Ecto neural progenitor cell (in vitro differentiated cells): ENCODE data around the gene SCLY.

Experiments used
- DNase-seq: peaks from one replicate; pipeline ENCODE4 v3.0.0-alpha.2; 2018; ENCODE audit warnings: low spot score

The SCLY gene

DNA sequence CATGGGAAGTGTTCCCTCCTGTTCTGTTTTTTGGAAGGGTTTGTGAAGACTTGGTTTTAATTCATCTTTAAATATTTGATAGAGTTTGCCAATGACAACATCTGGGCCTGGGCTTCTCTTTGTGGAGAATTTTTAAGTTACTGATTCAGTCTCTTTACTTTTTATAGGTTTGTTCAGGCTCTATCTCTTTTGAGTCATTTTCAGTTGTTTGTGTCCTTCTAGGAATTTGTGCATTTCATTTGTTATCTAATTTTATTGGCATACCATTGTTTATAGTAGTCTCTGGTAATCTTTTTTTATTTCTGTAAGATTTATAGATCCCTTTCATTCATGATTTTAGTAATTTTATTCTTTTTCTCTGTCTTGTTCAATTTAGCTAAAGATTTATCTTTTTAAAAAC lies 14.6 kb downstream of the SCLY start:
- DNase-seq = no peak

DNA sequence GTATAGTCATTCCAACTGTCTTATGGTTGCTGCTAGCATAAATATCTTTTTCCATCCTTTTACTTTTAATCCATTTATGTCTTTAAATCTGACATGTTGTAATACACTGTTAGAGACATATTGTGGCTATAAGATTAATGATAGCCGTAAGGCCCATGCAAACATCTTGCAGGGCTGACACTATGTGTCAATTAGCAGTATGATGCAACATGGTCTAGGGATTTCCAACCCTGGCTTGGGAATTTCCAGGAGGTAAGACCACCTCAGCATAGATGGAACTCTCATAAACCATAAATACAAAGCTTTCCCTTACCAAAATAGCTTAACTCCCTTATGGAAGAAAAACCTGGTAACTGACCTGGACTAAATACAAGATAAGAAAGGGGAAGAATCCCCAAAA lies 16.5 kb downstream of the SCLY start:
- no peak for DNase-seq

DNA sequence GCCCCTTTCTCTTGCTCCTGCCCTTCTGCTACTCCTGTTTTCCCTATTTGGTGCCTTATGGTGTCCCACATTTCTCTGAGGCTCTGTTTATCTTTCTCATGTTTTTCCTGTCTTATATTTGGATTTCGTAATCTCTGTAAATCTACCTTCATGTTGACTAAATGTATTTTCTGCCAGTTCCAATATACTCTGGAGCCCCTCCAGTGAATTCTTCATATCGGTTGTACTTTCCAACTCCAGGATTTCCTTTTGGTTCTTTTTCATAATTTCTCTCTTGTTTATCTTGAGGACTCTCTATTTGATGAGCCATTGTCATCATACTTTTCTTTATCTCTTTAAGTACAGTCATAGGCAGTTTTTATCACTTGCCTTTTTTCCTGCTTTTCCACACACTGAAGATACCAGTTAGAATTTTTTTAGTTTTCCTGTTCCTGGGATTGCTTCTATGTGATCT lies 19.1 kb downstream of the SCLY start:
- DNase-seq = no peak

DNA sequence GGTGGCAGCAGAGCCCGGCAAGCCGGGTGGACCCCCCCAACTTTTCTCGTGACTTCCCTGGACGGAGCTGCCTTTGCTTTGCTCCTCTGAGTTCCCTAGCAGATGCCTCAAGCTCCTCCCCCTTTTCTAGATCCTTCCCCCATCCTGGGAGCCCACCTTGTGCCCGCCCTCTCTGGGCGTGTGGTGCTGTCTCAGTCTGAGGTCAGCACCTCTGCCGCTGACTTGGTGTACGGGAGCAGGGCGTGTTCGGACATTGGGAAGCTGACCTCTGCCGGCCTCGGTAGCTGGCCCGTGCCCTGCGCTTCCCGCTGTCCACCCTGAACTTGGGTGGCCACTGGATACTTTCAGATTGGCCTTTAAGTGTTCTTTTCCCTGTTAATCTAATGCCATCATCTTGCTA lies 19.7 kb downstream of the SCLY start:
- DNase-seq = no peak

DNA sequence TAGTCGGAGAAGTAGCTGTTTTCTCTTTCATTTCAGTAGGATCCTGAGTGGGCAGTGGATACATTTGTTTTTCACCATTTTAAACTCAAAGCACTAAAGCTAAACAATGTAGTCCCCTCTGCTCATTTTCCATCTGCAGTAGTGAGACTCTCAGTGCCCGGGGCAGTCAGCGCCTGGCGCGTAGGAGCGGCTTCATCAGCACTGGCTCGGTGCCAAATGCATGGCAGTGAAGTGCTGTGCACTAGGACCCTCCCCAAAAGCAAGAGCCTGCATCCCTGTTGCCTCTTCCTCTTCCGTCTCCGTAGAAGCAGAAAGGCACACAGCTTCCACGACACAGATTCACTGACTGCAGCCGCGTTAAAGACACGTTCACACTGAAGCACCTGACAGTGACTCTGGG lies 20.3 kb downstream of the SCLY start:
- DNase-seq = no peak

DNA sequence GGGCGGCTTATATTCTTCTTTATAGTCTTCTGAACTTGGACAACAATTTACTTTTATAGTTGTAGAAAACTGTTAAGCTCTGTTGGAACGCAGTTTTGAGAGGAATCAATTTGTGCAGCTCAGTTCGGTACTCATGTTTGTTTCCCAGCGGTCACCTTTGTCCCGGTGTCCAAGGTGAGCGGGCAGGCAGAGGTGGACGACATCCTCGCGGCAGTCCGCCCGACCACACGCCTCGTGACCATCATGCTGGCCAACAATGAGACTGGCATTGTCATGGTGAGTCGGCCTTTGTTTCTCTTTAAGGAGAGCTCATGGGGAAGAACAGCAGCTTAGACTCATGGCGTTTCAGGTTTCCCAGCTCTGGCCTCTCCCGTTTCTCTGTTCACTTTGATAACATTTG lies 20.8 kb downstream of the SCLY start:
- DNase-seq = no peak

DNA sequence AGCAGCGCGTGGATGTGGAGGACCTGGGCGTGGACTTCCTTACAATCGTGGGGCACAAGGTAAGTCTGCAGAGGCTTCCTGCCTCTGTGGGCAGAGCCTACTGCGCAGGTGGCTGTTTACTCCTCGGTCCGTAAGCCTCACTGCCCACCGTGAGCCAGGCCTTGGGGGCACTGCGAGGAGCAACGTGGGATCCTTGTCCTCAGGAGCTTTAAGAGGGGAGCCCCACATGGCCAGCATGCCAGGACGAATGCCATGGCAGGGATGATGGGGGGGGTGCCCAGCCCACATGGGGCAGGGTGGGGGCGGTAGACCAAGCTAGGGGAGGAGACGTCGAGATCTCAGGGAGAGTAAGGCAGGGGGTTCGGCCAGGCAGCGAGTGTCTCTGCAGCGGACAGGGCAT lies 21.4 kb downstream of the SCLY start:
- no peak for DNase-seq

DNA sequence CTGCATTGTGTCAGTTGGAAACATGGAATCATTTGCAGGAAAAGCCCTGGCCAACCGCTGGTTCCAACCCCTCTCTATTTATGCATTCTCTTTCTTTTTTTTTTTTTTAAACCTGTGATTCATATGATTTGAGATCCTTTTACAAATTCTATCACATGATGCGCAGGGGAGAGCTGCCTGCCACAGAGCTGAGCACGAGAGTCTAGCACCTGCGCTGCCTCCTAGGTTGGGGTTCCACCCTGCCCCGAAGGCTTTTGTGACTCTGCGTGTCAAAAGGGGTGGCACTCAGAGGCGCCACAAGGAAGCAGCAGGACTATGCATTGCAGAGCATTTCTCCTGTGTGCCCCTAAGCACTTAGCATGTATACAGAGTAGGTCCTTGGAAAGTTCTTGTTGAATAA lies 22.0 kb downstream of the SCLY start:
- DNase-seq = no peak

DNA sequence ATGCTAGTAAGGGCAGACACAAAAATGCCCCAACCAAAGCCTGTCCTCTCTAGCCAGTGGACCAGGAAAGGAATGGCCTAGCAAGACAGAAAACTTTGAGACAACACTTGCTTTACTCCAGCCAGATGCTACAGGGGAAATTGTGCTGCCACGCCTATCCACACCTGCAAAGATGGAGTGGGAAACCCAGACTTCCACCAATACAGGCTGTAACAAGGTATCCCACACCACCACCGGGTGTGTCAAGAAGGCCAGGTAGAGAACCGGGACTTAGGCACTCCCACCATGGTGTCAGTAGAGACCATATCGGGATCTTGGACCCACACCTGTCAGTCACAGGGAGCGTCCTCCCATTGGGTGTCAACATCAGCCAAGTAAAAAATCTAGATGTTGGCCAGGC lies 23.1 kb downstream of the SCLY start:
- no peak for DNase-seq

DNA sequence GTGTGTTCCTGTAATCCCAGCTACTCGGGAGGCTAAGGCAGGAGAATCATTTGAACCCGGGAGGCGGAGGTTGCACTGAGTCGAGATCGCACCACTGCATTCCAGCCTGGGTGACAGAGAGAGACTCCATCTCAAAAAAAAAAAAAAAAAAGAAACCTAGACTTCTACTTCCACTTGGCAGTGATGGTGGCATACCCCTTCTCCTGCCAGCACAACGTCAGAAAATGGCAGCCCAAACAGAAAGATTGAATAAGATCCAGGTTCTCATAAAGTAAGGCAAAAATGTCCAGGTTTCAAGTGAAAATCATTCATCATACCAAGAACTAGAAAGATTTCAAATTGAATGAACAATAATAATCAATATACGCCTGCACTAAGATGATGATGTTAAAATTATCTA lies 24.0 kb downstream of the SCLY start:
- DNase-seq = no peak

DNA sequence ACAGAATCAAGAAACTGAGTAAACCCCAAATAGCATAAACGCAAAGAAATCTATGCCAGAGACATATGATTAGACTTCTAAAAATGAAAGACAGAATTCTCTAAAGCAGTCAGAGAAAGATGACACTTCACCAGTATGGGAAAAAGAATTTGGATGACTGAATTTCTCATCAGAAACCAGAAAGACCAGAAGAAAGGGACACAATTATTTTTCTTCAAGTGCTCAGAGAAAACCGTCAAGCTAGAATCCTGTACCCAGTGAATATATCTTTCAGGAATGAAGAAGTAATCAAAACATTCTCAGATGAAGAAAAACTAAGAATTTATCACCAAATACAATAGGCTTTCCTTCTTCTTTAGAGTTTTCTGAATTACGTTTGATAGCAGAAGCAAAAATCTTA lies 25.1 kb downstream of the SCLY start:
- no peak for DNase-seq

DNA sequence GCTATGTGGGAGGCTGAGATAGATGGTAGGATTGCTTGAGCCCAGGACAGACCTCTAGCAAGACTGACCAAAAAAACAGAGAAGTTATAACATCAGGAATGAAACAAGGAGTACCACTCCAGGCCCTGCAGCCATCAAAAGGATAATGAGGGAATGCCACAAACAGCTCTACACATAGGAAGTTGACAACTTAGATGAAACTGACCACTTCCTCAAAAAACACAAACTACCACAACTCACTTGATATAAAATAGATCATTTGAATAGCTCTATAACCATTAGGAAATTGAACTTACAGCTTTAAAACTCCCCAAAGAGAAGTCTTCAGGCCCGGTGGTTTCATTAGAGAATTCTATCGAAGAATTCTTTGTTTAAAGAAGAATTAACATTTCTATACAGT lies 26.4 kb downstream of the SCLY start:
- no peak for DNase-seq

DNA sequence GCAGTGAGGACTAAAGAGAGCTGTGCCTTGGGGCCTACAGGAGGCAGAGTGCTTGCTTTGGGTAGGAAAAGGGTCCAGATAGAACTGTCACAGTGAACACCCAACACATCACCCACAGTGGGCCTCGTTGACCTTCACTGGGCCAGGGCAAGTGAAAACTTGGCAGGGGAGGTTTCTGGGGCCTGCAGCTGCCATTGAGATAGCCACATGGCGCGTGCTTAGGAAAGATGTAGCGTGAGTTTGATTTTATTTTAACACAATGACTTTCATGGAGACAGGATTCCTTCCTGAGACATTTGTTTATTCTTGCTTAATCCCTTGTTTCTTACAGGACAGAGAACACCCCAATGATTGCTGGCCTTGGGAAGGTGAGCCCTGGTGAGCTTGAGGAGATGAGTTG lies 30.1 kb downstream of the SCLY start:
- no peak for DNase-seq

DNA sequence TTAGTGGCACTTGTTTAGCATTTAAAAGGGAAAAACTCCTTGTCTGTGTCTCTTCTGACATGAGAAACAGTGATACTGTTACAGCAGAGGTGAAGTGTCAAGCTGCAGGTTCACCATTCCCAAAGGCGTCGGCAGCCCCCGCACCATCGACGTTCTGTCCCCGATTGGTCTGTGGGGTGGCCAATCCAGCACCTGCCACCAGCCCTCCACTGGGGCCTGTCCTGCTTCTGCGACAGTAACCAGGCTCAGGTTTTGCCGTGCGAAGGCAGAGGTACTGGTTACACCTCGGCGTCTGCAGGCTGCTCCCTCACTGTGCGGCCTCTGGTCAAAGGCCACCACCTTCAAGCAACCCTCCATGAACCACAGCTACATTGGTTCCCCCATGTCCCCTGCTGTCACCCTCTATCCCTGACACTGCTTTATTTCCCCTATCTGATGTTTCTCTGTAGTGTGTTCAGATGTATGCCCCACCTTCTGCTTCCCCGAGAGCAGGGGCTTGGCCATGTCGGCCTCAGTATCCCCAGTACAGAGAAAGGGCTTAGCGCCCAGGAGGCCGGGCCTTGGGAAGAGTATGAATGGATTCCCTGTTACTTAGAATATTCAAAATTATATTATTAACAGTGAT lies 30.7 kb downstream of the SCLY start:
- DNase-seq = no peak

DNA sequence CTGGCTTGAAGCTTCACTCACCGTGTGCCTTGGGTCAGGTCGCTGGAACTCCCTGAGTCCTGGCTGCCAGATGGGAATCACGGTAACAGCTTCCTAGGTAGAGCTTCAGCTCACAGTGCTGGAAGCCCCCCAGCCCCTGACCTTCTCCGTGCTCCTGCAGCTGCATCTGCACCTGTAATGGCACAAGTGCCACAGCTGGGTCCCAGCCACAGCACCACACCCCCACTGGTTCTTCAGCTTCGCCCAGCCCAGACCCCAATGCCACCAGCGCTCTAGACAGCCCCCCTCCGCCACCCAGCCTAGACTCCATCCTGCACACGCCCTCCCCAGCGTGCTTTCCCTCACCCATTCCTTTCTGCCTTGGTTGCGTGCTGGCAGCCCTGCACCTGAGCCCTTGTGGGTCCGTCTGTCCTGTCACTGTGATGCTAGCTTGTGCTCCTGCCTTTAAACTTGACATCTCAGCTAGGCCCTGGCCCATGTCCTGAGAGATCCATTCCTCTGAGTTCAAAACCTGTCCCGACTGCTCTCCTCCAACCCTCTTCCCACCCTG lies 31.8 kb downstream of the SCLY start:
- DNase-seq = no peak

DNA sequence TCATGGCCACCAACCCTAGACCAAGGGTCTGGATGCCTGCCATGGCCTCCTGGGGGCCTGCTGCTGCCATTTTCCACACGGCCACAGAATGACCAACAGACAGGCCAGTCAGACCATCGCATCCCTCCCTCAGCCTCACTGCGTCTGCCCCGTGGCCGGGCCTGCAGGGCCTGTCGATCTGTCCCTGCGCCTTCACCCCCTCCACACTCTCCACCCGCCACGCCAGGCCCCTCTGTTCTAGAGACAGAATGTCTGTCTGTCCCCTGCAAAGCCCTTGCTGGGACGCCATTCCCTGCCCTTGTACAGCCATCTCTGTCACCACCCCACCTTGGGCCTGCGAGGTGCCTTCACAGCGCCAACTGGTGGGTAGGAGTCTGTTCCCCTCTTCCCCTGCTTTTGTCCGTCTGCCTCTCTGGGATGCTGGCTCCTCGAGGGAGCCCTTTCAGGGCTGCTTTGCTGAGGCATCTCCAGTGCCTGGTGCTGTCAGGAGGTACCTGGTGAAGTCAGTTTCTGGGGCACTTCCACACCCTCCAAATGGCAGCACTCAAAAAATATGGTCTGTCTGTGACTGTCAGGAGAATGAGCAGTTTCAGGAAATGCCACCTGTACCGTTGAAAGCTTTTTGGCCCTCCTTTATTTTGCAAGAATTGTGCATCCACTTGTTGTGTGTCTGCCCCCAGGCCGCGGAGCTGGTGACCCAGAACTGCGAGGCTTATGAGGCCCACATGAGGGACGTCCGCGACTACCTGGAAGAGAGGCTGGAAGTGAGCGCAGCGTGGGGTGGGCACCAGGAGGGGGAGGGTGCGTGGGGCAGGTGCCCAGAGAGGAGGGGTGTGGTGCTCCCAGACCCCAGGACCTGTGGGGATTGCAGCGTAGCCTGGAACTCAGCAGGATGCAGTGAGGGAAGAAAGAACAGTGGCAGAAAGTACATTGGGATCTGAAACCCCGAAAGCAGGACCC lies 32.7 kb downstream of the SCLY start:
- no peak for DNase-seq

DNA sequence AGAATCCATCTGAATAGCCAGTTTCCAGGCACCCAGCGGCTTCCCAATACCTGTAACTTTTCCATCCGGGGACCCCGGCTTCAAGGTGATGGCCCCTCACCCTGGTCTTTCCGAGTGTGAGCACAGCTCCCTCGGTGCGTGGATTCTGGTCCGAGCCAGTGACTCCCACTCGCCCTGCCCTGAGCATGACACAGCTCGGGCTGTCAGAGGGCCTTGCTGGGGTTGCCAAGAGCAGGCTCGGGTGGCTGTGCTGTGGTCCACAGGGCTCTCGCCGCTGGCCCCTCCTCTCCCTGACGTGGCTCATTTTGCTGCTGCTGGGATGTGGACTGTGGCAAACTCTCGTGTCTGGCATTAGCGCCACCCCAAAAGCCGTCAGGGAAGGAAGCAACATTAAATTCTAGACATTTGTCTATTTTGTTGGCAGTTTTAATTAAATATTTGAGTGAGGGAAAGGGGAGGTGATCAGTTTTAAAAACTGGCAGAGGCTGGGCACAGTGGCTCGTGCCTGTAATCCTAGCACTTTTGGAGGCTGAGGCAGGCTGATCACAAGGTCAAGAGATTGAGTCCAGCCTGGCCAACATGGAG lies 33.7 kb downstream of the SCLY start:
- DNase-seq = no peak

DNA sequence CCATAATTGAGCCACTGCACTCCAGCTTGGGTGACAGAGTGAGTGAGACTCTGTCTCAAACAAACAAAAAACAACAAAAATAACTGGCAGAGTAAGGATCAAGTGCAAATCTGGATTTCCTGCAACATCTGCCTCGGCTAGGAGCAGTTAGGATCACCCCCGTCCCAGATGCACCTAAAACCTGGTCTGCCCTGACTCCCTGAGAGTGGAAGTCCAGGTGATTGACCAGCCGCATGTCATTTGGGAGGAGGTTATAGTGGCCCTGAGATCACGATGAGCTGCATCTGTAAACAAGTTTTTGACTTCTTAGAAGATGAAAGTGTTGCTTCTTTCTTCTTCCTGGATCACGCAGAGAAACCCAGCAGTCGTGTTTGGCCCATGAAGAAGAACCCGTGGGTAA lies 34.3 kb downstream of the SCLY start:
- no peak for DNase-seq

DNA sequence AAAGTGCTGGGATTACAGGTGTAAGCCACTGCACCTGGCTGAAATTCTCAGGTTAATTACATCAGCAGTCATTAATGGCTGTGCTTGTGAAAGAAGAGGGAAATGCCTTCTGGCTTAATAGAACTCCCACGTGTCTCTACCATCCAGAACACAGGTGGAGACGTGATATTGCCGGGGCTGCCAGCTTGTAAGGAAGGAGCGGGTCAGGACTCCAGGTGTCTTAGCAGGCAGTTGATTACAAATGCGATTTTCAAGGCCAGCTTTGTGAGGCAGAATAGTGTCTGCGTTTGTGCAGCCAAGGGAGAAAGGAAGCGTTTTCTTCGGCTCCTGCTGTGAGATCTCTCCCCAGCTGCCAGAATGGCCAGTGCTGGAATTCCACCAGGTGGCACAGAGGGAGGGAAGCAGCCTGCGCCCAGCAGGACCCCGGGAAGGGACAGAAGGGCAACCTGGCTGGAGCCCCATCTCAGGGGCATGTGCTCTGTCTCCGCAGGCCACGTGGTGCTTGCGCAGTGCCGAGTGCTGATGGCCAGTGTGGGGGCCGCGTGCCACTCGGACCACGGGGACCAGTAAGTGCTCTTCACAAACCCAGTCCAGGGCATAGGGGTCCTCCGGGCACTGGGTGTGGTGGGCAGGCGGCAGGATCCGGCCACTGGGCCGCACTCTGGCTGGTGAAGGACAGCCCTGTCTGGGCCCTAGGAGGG lies 35.7 kb downstream of the SCLY start:
- no peak for DNase-seq

DNA sequence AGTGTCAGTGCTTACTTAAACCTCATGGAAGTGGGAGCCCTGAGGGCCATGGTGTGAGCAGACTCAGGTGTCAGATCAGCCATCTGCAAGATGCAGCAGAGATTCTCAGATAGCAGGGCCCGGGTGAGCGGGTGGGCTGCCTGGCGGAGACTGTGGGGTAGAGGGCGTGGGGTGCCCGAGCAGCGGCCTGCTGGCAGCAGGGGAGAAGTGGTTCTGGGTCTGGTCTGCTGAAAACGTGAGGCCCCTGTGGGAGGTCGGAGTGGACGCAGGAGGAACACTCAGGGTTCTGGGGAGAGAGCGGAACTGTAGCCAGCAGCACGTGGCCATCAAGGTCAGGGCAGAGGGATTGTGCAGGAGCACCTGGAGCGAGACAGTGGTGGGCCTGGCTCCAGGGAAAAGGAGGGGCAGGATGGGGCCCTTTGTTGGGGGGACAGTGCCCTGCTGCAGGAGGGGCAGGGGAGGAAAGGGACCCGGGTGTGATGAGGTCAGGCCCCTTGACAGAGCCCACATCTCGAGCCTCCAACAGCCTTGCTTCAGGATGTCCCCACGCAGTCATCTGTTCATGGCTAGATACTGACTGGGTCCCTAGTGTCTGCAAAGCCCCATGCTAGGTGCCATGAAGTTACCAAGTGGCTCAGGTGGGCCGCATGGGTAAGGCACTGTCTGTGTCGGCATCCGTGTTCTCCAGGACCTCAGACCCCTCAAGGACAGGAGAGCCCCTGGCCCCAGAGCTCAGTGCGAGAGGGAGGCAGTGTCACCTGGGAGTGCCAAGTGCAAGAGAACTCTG lies 36.6 kb downstream of the SCLY start:
- DNase-seq = no peak
